B cell (primary cell): ENCODE measurements around the gene FGF3. TPM values are rescaled to one million over a fixed set of nuclear protein-coding genes. Genes with fewer than 3 reads are reported as not detected.

ENCODE experiments used
- ATAC-seq: fragments of 200-7000 bp; cut with Tn5 transposase; one replicate; pipeline ENCODE4 v1.10.0; 2021; ENCODE audit warnings: low read depth, mild to moderate bottlenecking, moderate number of reproducible peaks, moderate library complexity
- CTCF ChIA-PET: fragments of 350-600 bp; sonication (Branson Sonifier 250); formaldehyde crosslinking; loops from one replicate; lab custom pipeline; 2021; ENCODE audit warnings: antibody characterized with exemption, inconsistent platforms; lab: Charles Lee
- POLR2A ChIA-PET: fragments of 350-600 bp; sonication (Branson Sonifier 250); formaldehyde crosslinking; loops from one replicate; lab custom pipeline; 2021; ENCODE audit warnings: antibody characterized with exemption; lab: Charles Lee
- DNase-seq: peaks from one replicate; pipeline ENCODE4 v3.0.0; 2013
- H2AFZ ChIP-seq: 2 replicates; pipeline ENCODE4 v1.6.1; 2012; ENCODE audit warnings: mild to moderate bottlenecking, low read depth, low read length; ENCODE audit not compliant: insufficient read depth, poor library complexity, severe bottlenecking
- H3K27ac ChIP-seq, 2 donors: 1 replicate in 1 of 2; 2 replicates in 1 of 2; pipeline ENCODE4 v1.5.1; 2012 to 2013; ENCODE audit warnings: low read length in 2 of 2, mild to moderate bottlenecking in 2 of 2, moderate library complexity in 1 of 2
- H3K27me3 ChIP-seq, 4 experiments: fragments of 200-600 bp in 1 of 4; sonication (generic) in 1 of 4; replicated peaks in 1 of 4; 1 replicate in 2 of 4; 2 replicates in 2 of 4; pipeline versions ENCODE4 v1.6.1 to v1.7.0; 2013 to 2016; ENCODE audit warnings: low read length in 3 of 4, mild to moderate bottlenecking in 2 of 4, mixed read lengths in 1 of 4, moderate library complexity in 1 of 4; ENCODE audit not compliant: insufficient read depth in 4 of 4, control insufficient read depth in 3 of 4; ENCODE audit errors: control extremely low read depth in 1 of 4
- H3K36me3 ChIP-seq, 2 experiments: replicated peaks in 1 of 2; 1 replicate in 1 of 2; 2 replicates in 1 of 2; pipeline versions ENCODE4 v1.6.1 to v1.7.1; 2013; ENCODE audit warnings: low read length in 1 of 2; ENCODE audit not compliant: insufficient read depth in 2 of 2, control insufficient read depth in 1 of 2; ENCODE audit errors: control extremely low read depth in 1 of 2, extremely low read depth in 1 of 2
- H3K4me1 ChIP-seq, 2 donors: fragments of 200-600 bp in 1 of 2; sonication (generic) in 1 of 2; 1 replicate in 1 of 2; 2 replicates in 1 of 2; pipeline versions ENCODE4 v1.5.1 to v1.6.1; 2013 to 2017; ENCODE audit warnings: low read length in 2 of 2; ENCODE audit not compliant: control insufficient read depth in 2 of 2, insufficient read depth in 2 of 2
- H3K4me2 ChIP-seq: replicated peaks from 2 replicates; pipeline ENCODE3; 2012; ENCODE audit warnings: mild to moderate bottlenecking, low read depth, low read length; ENCODE audit not compliant: poor library complexity, severe bottlenecking
- H3K4me3 ChIP-seq, 5 experiments: fragments of 200-600 bp in 1 of 5; sonication (generic) in 1 of 5; 1 replicate in 3 of 5; 2 replicates in 2 of 5; pipeline versions ENCODE4 v1.5.1 to v1.7.0; 2011 to 2016; ENCODE audit warnings: low read length in 4 of 5, mild to moderate bottlenecking in 4 of 5, low read depth in 2 of 5, control low read depth in 1 of 5, moderate library complexity in 1 of 5; ENCODE audit not compliant: insufficient read depth in 1 of 5; ENCODE audit errors: control extremely low read depth in 1 of 5, extremely low read depth in 1 of 5
- H3K79me2 ChIP-seq: fragments of 200-600 bp; sonication (generic); one replicate; pipeline ENCODE4 v1.6.0; 2016; ENCODE audit warnings: low read length; ENCODE audit not compliant: control insufficient read depth, insufficient read depth
- H3K9ac ChIP-seq: fragments of 200-600 bp; sonication (generic); 2 replicates; pipeline ENCODE4 v1.6.1; 2017; ENCODE audit warnings: mild to moderate bottlenecking, low read length, moderate library complexity
- H3K9me3 ChIP-seq, 3 donors: one replicate each; pipeline versions ENCODE4 v1.6.1 to v1.7.1; 2013; ENCODE audit warnings: low read length in 2 of 3; ENCODE audit not compliant: control insufficient read depth in 2 of 3, insufficient read depth in 1 of 3; ENCODE audit errors: control extremely low read depth in 1 of 3
- H4K20me1 ChIP-seq: 2 replicates; pipeline ENCODE4 v1.6.0; 2012; ENCODE audit warnings: mild to moderate bottlenecking, low read length; ENCODE audit not compliant: insufficient read depth, control insufficient read depth, poor library complexity, severe bottlenecking
- H3K27ac Mint-ChIP-seq: one replicate; pipeline ENCODE4 v1.8.0; 2021; ENCODE audit warnings: mixed read lengths
- H3K27me3 Mint-ChIP-seq: one replicate; pipeline ENCODE4 v1.8.0; 2021; ENCODE audit warnings: mixed read lengths
- H3K4me1 Mint-ChIP-seq: one replicate; pipeline ENCODE4 v1.8.0; 2021; ENCODE audit warnings: mixed read lengths
- H3K4me3 Mint-ChIP-seq: one replicate; pipeline ENCODE4 v1.8.0; 2021; ENCODE audit warnings: mixed read lengths
- H3K9me3 Mint-ChIP-seq: one replicate; pipeline ENCODE4 v1.8.0; 2022; ENCODE audit warnings: mixed read lengths; ENCODE audit not compliant: insufficient read depth
- EZH2 ChIP-seq: IDR thresholded peaks from 2 replicates; pipeline ENCODE4 v1.6.1; 2012; ENCODE audit warnings: borderline replicate concordance, low read depth, mild to moderate bottlenecking, moderate library complexity, low read length; ENCODE audit not compliant: insufficient read depth, poor library complexity, severe bottlenecking
- WGBS: methylation state at CpG from one replicate; pipeline ENCODE4 v1.1.5; 2013; ENCODE audit warnings: missing lambda C conversion rate; ENCODE audit not compliant: insufficient coverage; 5-methylcytosine and 5-hydroxymethylcytosine counted together
- intact Hi-C: fragments of 100-400 bp; cut with micrococcal nuclease; formaldehyde crosslinking; loops from one replicate; pipeline ENCODE4 v1.10.0; 2022
- polyA plus RNA-seq: library from polyadenylated mRNA; depleted of rRNA; stranded (reverse); fragments of >200 nt; gene quantifications from 2 replicates; pipeline ENCODE4 v1.2.3, GENCODE V29; 2012
- total RNA-seq, 2 donors: library from RNA; stranded (reverse); fragments of 120-200 nt in 1 of 2; gene quantifications; 1 replicate in 1 of 2; 2 replicates in 1 of 2; pipeline versions ENCODE4 v1.2.3 to v1.2.4, GENCODE V29; 2013 to 2022
- TF ChIP-seq, protein P1 (sequence below): fragments of 200-600 bp; IDR thresholded peaks from one replicate; pipeline ENCODE4 v1.8.0; 2022; ENCODE audit warnings: antibody characterized with exemption, mild to moderate bottlenecking

FGF3 gene
- total and polyA plus RNA-seq, 2 donors (not counting 1 experiment from before 2014, with no cell fraction given) = not detected

DNA sequence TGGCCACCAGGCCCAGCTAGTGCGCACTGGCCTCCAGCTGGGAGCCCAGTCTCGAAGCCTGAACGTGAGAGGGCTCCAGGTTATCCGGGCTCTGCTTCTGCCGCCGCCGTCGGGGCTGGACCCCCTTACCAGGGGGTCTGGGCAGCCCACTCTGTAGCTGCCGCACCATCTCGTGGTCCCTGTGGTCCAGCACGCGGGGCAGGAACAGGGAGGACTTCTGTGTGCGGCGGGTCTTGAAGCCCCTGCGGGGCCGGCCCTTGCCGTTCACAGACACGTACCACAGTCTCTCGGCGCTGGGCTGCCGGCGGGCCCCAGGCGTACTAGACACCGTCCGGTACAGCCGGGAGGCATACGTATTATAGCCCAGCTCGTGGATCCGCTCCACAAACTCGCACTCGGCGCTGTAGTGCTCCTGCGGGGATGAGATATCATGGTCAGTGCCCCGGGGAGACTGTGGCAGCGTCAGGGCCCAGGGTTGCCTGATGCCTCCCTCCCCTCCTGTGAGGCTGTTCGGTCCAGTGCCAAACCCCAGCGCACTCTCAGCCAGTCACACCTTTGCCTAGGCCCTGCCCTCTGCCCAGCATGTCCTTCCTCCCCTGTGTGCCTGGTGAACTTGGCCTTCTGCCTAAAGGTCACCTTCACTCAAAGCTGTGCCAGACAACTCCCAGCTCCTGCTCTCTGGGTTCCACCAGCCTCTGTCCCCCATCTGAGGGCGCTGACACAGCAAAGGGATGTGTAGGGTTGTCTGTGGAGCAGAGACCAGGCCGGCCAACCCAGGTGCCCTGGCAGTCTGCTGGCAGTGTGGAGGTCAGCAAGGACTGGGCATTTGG is 8.7 kb downstream of the FGF3 start:
- no peak overlapping the region for H3K9ac ChIP-seq
- no peaks in the 10 kb centered on the region for H3K4me1 ChIP-seq
- ChIA-PET CTCF (no interaction called here), POLR2A (no interaction called here)
- no peaks in the 10 kb centered on the region for H3K9me3 Mint-ChIP-seq
- H3K4me2 ChIP-seq = no peak overlapping the region
- H3K9me3 ChIP-seq = peaks cover 0 to 2% (median 0%) of the 10 kb centered on the region in 3 donors
- H3K79me2 ChIP-seq = no peaks in the 10 kb centered on the region
- ATAC-seq (no peak), DNase-seq (no peak)
- H3K4me3 ChIP-seq = no peak overlapping the region
- H2AFZ ChIP-seq = no peak overlapping the region
- H3K27me3 ChIP-seq = peaks cover 0 to 25% (median 0%) of the 10 kb centered on the region in 4 experiments
- H3K27ac Mint-ChIP-seq = no peak overlapping the region
- no peaks in the 10 kb centered on the region for H3K4me1 Mint-ChIP-seq
- peaks cover 27% of the 10 kb centered on the region for H3K27me3 Mint-ChIP-seq
- WGBS = 93% methylated on average over 39 of the region's 39 CpGs
- intact Hi-C loops = no loop called here
- H3K27ac ChIP-seq = no peak overlapping the region
- no peaks in the 10 kb centered on the region for H4K20me1 ChIP-seq
- no peak overlapping the region for H3K4me3 Mint-ChIP-seq
- TF ChIP-seq, protein P1, sequence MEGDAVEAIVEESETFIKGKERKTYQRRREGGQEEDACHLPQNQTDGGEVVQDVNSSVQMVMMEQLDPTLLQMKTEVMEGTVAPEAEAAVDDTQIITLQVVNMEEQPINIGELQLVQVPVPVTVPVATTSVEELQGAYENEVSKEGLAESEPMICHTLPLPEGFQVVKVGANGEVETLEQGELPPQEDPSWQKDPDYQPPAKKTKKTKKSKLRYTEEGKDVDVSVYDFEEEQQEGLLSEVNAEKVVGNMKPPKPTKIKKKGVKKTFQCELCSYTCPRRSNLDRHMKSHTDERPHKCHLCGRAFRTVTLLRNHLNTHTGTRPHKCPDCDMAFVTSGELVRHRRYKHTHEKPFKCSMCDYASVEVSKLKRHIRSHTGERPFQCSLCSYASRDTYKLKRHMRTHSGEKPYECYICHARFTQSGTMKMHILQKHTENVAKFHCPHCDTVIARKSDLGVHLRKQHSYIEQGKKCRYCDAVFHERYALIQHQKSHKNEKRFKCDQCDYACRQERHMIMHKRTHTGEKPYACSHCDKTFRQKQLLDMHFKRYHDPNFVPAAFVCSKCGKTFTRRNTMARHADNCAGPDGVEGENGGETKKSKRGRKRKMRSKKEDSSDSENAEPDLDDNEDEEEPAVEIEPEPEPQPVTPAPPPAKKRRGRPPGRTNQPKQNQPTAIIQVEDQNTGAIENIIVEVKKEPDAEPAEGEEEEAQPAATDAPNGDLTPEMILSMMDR = no peak
- TF ChIP-seq EZH2 = no peak
- H3K36me3 ChIP-seq = no peaks in the 10 kb centered on the region

DNA sequence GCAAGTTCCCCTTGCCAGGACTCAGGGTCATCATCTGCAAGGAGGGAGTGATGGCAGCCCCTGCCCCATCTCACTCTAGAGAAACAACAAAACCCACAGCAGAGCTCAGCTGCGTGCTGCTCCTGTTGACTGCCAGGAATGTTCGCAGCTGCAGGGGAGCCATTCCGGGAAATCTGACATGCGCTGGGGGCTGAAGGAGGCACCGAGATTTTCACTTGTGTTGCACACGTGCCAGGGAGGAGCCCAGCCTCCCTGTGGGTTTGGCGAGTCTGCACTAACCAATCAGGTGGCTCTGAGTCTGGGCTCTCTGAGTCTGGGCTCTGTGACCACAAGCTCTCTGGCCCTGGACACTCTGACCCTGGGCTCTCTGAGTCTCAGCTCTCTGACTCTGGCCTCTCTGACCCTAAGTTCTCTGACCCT is 10.5 kb downstream of the FGF3 start:
- intact Hi-C loops = no loop called here
- Mint-ChIP-seq H3K4me1 (no peaks in the 10 kb centered on the region), H3K27me3 (peaks cover 21% of the 10 kb centered on the region), H3K9me3 (no peaks in the 10 kb centered on the region), H3K27ac (no peak overlapping the region), H3K4me3 (no peak overlapping the region)
- Histone ChIP-seq H3K4me1 (no peaks in the 10 kb centered on the region), H4K20me1 (no peaks in the 10 kb centered on the region), H3K36me3 (no peaks in the 10 kb centered on the region), H3K4me2 (no peak overlapping the region), H3K27ac (no peak overlapping the region), H3K79me2 (no peaks in the 10 kb centered on the region), H3K27me3 (peaks cover 0 to 16% (median 0%) of the 10 kb centered on the region in 4 experiments), H3K9me3 (no peaks in the 10 kb centered on the region), H3K4me3 (no peak overlapping the region), H2AFZ (no peak overlapping the region), H3K9ac (no peak overlapping the region)
- 22% methylated on average over 7 of the region's 7 CpGs for WGBS
- TF ChIP-seq, protein P1 = no peak
- no peak for TF ChIP-seq EZH2
- no peak for DNase-seq
- ChIA-PET POLR2A (no interaction called here), CTCF (no interaction called here)
- no peak for ATAC-seq
